SW480 (cell line): ENCODE results near the gene FAM229A.

Experiments used
- DNase-seq: peaks from one replicate; pipeline ENCODE4 v3.0.0-alpha.2; 2016; ENCODE audit warnings: low spot score

FAM229A gene

DNA sequence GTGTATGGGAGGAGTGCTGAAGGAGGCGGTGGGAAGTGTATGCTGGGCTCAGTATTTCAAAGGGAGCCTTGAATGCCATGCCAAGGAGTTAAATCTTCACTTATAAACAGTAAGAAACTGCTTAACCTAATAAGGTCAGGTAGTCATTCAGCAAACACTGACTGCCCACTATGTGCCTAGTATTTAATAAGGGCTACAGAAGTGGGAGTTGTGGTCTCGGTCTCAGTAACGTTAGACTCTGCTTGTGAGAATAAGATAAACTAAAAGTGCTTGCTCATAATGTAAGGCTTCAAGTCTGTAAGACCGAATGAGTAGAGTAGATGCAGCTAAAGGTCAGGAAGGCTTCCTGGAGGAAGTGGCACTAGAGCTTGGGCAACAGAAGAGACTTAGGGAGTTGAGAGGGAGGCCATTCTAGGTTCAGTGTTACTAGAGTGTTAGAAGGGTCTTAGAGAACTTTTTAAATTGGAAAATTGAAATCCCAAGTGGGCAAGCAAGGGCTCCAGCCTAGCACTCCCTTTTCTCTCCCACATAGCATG is 32.3 kb downstream of the FAM229A start:
- no peak for DNase-seq

DNA sequence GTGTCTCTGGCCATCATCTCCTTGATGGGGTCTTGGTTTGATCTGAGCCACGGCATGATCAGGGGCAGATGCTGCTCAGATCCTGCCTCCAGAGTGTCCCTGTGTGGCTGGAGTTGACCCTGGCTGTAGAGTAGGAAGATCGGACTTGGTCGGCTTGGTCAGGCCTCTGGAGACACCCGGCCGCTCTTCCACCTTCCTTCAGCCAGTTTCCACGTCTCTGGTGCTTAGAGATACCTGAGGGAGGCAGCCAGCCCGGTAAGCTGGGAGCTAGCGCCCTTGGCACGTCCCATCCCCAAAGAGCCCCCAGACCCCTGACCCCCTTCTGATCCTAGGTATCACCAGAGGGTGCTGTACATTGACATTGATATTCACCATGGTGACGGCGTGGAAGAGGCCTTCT is 35.1 kb downstream of the FAM229A start:
- no peak for DNase-seq

DNA sequence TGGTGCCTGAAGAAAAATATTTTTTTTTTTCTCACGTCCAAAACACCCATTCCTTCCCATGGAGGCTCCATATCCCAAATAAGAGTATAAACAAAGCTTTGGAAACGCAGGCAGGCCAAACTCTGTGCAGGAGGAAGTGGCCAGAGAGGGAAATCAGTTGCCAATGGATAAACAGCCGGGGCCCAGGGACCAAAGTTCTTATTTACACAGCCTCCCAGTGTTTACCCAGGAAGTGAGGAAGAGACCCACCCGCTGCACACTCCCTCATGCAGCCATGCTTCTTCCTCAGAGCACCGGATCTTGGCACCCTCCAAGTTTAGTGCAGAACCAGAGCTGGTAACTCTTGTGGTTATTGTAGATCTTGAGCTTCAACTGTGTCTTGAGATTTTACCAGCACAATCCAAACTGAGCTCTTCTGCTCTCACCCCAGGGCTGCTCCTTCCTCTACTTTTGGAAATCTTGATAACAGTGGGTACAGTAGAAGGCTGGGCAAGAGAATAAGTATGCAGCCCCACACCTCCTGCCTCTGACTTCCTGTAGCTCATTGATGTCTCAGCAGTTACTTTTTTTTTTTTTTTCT is 40.5 kb downstream of the FAM229A start:
- peak; percentile 20 for DNase-seq

DNA sequence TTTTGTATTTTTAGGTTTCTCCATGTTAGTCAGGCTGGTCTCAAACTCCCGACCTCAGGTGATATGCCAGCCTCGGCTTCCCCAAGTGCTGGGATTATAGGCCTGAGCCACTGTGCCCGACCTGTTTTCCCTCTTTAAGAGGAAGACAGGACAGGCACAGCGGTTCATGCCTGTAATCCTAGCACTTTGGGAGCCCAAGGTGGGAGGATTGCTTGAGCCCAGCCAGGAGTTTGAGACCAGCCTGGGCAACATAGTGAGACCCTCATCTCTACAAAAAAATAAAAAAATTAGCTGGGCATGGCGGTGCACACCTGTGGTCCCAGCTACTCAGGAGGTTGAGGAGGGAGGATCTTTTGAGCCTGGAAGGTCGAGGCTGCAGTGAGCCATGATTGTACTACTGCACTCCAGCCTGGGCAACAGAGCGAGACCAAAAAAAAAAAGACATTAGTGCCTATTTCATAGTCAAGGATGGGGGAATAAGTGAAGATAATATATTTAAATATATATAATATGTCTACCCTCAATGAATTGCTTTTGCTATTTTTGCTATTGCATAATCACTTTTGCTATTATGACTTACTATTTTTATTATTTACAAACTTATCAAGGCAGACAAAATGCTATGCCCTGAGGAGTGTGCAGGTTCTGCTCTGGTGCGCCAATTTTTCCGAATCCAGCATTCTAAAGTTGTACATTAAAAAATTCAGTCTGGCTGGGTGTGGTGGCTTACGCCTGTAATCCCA is 44.0 kb downstream of the FAM229A start:
- DNase-seq: no peak

DNA sequence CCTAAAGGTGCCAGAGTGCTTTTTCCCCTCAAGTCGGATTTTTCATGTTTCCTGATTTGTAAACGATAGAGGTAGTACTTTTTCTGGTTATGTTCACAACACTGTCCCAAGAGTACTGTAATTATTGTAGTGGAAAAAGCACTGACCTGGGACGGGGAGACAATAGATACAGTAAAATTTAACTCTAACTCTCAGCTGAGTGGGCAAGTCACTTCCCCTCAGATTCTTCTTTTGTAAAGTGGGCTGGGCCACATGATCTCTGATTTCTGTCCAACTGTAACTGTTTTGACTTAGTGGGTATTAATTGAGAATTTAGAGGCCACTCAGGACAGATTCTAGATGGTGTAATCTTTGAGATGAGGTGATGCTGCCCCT is 45.4 kb downstream of the FAM229A start:
- DNase-seq: no peak

DNA sequence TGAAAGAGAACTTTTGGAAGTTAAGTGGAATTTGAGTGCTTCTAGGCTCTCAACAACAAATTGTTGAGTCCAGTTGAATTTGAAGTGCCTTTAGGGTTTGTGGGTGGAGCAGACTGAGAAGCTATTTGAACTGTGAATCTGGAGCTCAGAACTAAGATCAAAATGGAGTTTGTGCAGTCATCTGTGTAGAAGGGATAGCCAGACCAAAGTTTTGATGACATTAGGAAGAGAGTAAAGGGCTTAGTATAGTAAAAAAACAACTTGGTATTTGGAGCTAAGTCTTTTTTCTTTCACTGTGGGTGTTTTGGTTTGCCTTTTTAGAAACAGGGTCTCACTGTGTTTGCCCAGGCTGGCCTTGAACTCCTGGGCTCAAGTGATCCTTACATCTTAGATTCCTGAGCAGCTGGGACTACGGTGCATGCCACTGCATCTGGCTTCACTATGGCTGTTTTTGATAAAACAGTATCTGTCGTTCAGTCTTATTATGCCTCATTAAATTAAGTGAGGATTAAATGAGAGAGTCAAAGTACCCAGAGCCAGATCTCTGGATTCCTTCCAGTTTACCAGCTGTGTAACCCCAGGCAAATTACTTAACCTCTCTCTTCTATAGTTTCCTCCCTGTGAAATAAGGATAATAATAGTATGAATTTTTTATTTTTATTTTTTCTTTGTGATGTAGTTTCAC is 50.4 kb downstream of the FAM229A start:
- DNase-seq: no peak
